Measurements from ENCODE around the gene ANKS1B. TPM values are rescaled to one million over a fixed set of nuclear protein-coding genes. Genes with fewer than 3 reads are reported as not detected.

Gene ANKS1B
- total RNA-seq, 1 experiment from 2014 or later = 0.54 TPM

GRCh38 chr12:99277591-99278379 lies 707.0 kb downstream of the ANKS1B start:
- Histone ChIP-seq H3K4me2 (ENCODE audit: low read length) (no peak overlapping the region), H3K79me2 (ENCODE audit: insufficient read depth, low read length) (no peaks in the 10 kb centered on the region), H3K27ac (ENCODE audit: low read depth, low read length) (no peak overlapping the region), H3K4me3 (replicated peaks in 1 of 2; ENCODE audit: low read depth in 1 of 2, low read length in 2 of 2) (no peak overlapping the region), H4K20me1 (ENCODE audit: insufficient read depth) (no peaks in the 10 kb centered on the region; the same call in 1 of the 2 replicates), H3K27me3 (ENCODE audit: insufficient read depth, low read length) (no peaks in the 10 kb centered on the region), H2AFZ (ENCODE audit: low read depth, low read length, poor library complexity, severe bottlenecking) (no peak overlapping the region), H3K9me3 (ENCODE audit: control insufficient read depth in 1 of 2, insufficient read depth in 1 of 2, low read depth in 1 of 2, low read length in 2 of 2) (no peaks in the 10 kb centered on the region), H3K4me1 (ENCODE audit: control insufficient read depth in 1 of 2, insufficient read depth in 2 of 2, low read length in 2 of 2) (no peaks in the 10 kb centered on the region), H3K36me3 (ENCODE audit: control insufficient read depth in 1 of 2, insufficient read depth in 2 of 2, low read length in 2 of 2) (no peaks in the 10 kb centered on the region), H3K9ac (ENCODE audit: low read length) (no peak overlapping the region), H3K9me2 (ENCODE audit: insufficient read depth) (no peaks in the 10 kb centered on the region)
- TF ChIP-seq ZNF274 (IDR thresholded peaks at IDR 0.05; ENCODE audit: low read depth, low read length) = no peak
- no peak for TF ChIP-seq EZH2phosphoT487 (IDR thresholded peaks at IDR 0.05; ENCODE audit: borderline replicate concordance)
- no peak for TF ChIP-seq TCF7L2 (IDR thresholded peaks at IDR 0.05; ENCODE audit: borderline replicate concordance, extremely low read depth, insufficient read depth, insufficient read length)
- no peak for TF ChIP-seq EZH2 (IDR thresholded peaks at IDR 0.05)
- no TSS peak for BruUV-seq (replicated peaks)
- intact Hi-C loops (cut with micrococcal nuclease) = no loop called here
- ATAC-seq = no peak
- no peak for DNase-seq (ENCODE audit: low read depth, low spot score)
- ChIA-PET POLR2A (no interaction called here), RAD21 (ENCODE audit: low non-redundant PET in 1 of 2, low total read pairs in 2 of 2, uncharacterized antibody in 2 of 2, unreplicated experiment in 2 of 2) (no interaction called here), CTCF (no interaction called here)

GRCh38 chr12:99271071-99271470 lies 713.7 kb downstream of the ANKS1B start:
- H3K36me3 ChIP-seq (ENCODE audit: control insufficient read depth in 1 of 2, insufficient read depth in 2 of 2, low read length in 2 of 2) = no peaks in the 10 kb centered on the region
- H3K4me1 ChIP-seq (ENCODE audit: control insufficient read depth in 1 of 2, insufficient read depth in 2 of 2, low read length in 2 of 2) = no peaks in the 10 kb centered on the region
- intact Hi-C loops (cut with micrococcal nuclease) = no loop called here
- no TSS peak for BruUV-seq (replicated peaks)
- H4K20me1 ChIP-seq (ENCODE audit: insufficient read depth) = no peaks in the 10 kb centered on the region; the same call in 1 of the 2 replicates
- TF ChIP-seq ATF3 (IDR thresholded peaks at IDR 0.05) (no peak), ZNF274 (IDR thresholded peaks at IDR 0.05; ENCODE audit: low read depth, low read length) (no peak), FOSL1 (IDR thresholded peaks at IDR 0.05; ENCODE audit: low read depth) (peak; percentile 30), ZBTB33 (IDR thresholded peaks at IDR 0.05; ENCODE audit: extremely low read depth, insufficient replicate concordance, low read length) (no peak)
- no peak overlapping the region for H3K9ac ChIP-seq (ENCODE audit: low read length)
- ChIA-PET POLR2A (no interaction called here), CTCF (no interaction called here), RAD21 (ENCODE audit: low non-redundant PET in 1 of 2, low total read pairs in 2 of 2, uncharacterized antibody in 2 of 2, unreplicated experiment in 2 of 2) (no interaction called here)
- H3K9me3 ChIP-seq (ENCODE audit: control insufficient read depth in 1 of 2, insufficient read depth in 1 of 2, low read depth in 1 of 2, low read length in 2 of 2) = no peaks in the 10 kb centered on the region
- no peak overlapping the region for H3K4me3 ChIP-seq (replicated peaks in 1 of 2; ENCODE audit: low read depth in 1 of 2, low read length in 2 of 2)
- no peak for ATAC-seq
- H3K9me2 ChIP-seq (ENCODE audit: insufficient read depth) = no peaks in the 10 kb centered on the region
- H3K27me3 ChIP-seq (ENCODE audit: insufficient read depth, low read length) = no peaks in the 10 kb centered on the region
- H3K4me2 ChIP-seq (ENCODE audit: low read length) = no peak overlapping the region
- no peak for DNase-seq (ENCODE audit: low read depth, low spot score)
- H3K79me2 ChIP-seq (ENCODE audit: insufficient read depth, low read length) = no peaks in the 10 kb centered on the region
- no peak overlapping the region for H3K27ac ChIP-seq (ENCODE audit: low read depth, low read length)
- no peak overlapping the region for H2AFZ ChIP-seq (ENCODE audit: low read depth, low read length, poor library complexity, severe bottlenecking)

All from HCT116 (cell line).